Diencephalon (tissue), 1 donor: ENCODE data around the gene RAB18. TPM values are rescaled to one million over a fixed set of nuclear protein-coding genes. Genes with fewer than 3 reads are reported as not detected.

Source experiments
- total RNA-seq: library from RNA; depleted of rRNA; stranded (reverse); fragments of >200 nt; gene quantifications from one replicate; pipeline ENCODE4 v1.2.3, GENCODE V29; 2014

Gene RAB18
- 149 TPM for total RNA-seq

GRCh38 chr10:27504007-27504807, at the start of gene RAB18:
Gene RAB18 (plus strand): TSS chr10:27504304. CDS start chr10:27504370, 66 bp downstream.

Other genes starting within 250 kb of the RAB18 start
- 3.2 TPM for gene MKX, start 241.5 kb downstream of the RAB18 start, total RNA-seq